ENCODE results near the gene CFAP65. TPM values are rescaled to one million over a fixed set of nuclear protein-coding genes. Genes with fewer than 3 reads are reported as not detected.

The CFAP65 gene
- total and polyA plus RNA-seq, 9 of the 15 experiments (the other 6 are each of a cell fraction or from before 2014, with no cell fraction given), result not detected

GRCh38 chr2:218995972-218996711, 45.2 kb downstream of the CFAP65 start (continued):
- TF ChIP-seq MGA (IDR thresholded peaks at IDR 0.05) (no peak), ZNF12 (CRISPR knock-in tag; IDR thresholded peaks at IDR 0.05) (no peak), MIER1 (IDR thresholded peaks at IDR 0.05; ENCODE audit: low read depth) (no peak), ARHGAP35 (IDR thresholded peaks at IDR 0.05; ENCODE audit: partially characterized antibody) (no peak), TAF7 (tag; IDR thresholded peaks at IDR 0.05) (no peak), ZNF146 (CRISPR knock-in tag; IDR thresholded peaks at IDR 0.05; ENCODE audit: unreplicated experiment) (no peak), ZNF140 (CRISPR knock-in tag; IDR thresholded peaks at IDR 0.05) (no peak), TFAP4 (CRISPR knock-in tag; IDR thresholded peaks at IDR 0.05; ENCODE audit: borderline replicate concordance) (peak; percentile 73), ZBTB34 (CRISPR knock-in tag; IDR thresholded peaks at IDR 0.05) (no peak), NR3C1 (CRISPR knock-in tag; IDR thresholded peaks at IDR 0.05) (no peak)

All from K562 (cell line).